Lower lobe of right lung (tissue), 2 donors: ENCODE data around the gene CRABP2. TPM values are rescaled to one million over a fixed set of nuclear protein-coding genes. Genes with fewer than 3 reads are reported as not detected.

Experiments
- ATAC-seq, 2 donors: fragments of 200-7000 bp; cut with Tn5 transposase; one replicate each; pipeline ENCODE4 v1.9.1; 2020 to 2022; ENCODE audit warnings: mild to moderate bottlenecking in 2 of 2, moderate library complexity in 2 of 2
- DNase-seq: peaks from one replicate; pipeline ENCODE4 v3.0.0-alpha.2; 2020
- H3K27ac ChIP-seq: fragments of 200-600 bp; one replicate; pipeline ENCODE4 v1.8.0; 2022
- H3K27me3 ChIP-seq: fragments of 200-600 bp; one replicate; pipeline ENCODE4 v1.8.0; 2022; ENCODE audit warnings: low read depth
- H3K36me3 ChIP-seq: fragments of 200-600 bp; one replicate; pipeline ENCODE4 v1.8.0; 2022; ENCODE audit warnings: mild to moderate bottlenecking
- H3K4me1 ChIP-seq: fragments of 200-600 bp; one replicate; pipeline ENCODE4 v1.8.0; 2022
- H3K4me3 ChIP-seq: fragments of 200-600 bp; one replicate; pipeline ENCODE4 v1.8.0; 2022; ENCODE audit warnings: mild to moderate bottlenecking
- H3K9me3 ChIP-seq: fragments of 200-600 bp; one replicate; pipeline ENCODE4 v1.8.0; 2022
- intact Hi-C: fragments of 100-400 bp; cut with DNase I; formaldehyde crosslinking; loops from one replicate; pipeline ENCODE4 v1.11.0; 2022
- total RNA-seq: library from RNA; stranded (reverse); fragmentation: NEBNext Ultra II Directional; extraction: Animal tissue kit (Norgen Biotek cat#: 25700); gene quantifications from one replicate; pipeline ENCODE4 v1.2.1, GENCODE V29; 2021
- TF ChIP-seq, protein P1 (sequence below): fragments of 200-600 bp; IDR thresholded peaks from one replicate; pipeline ENCODE4 v1.8.0; 2022; ENCODE audit warnings: antibody characterized with exemption, mild to moderate bottlenecking
- donor health status: DM: no; HTN: yes; CAD: no; lungs with severe emphysema.

The CRABP2 gene
- total RNA-seq, 1 donor from 2014 or later, result 2.1 TPM

GRCh38 chr1:156747742-156748669 lies 42.6 kb upstream of the CRABP2 start:
- Histone ChIP-seq H3K9me3 (no peaks in the 10 kb centered on the region), H3K4me1 (peaks cover 56% of the 10 kb centered on the region)
- TF ChIP-seq, protein P1, sequence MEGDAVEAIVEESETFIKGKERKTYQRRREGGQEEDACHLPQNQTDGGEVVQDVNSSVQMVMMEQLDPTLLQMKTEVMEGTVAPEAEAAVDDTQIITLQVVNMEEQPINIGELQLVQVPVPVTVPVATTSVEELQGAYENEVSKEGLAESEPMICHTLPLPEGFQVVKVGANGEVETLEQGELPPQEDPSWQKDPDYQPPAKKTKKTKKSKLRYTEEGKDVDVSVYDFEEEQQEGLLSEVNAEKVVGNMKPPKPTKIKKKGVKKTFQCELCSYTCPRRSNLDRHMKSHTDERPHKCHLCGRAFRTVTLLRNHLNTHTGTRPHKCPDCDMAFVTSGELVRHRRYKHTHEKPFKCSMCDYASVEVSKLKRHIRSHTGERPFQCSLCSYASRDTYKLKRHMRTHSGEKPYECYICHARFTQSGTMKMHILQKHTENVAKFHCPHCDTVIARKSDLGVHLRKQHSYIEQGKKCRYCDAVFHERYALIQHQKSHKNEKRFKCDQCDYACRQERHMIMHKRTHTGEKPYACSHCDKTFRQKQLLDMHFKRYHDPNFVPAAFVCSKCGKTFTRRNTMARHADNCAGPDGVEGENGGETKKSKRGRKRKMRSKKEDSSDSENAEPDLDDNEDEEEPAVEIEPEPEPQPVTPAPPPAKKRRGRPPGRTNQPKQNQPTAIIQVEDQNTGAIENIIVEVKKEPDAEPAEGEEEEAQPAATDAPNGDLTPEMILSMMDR, result no peak

GRCh38 chr1:156746728-156747631 lies 41.6 kb upstream of the CRABP2 start:
- H3K4me3 ChIP-seq, result peak overlapping the region; percentile 95
- peak overlapping the region; percentile 99 for H3K27ac ChIP-seq
- ATAC-seq (peak; percentile 73), DNase-seq (peak; percentile 94)
- intact Hi-C loops, result no loop called here
- H3K4me1 ChIP-seq, result peaks cover 51% of the 10 kb centered on the region
- TF ChIP-seq, protein P1, result no peak
- no peaks in the 10 kb centered on the region for H3K27me3 ChIP-seq
- H3K36me3 ChIP-seq, result peaks cover 34% of the 10 kb centered on the region
- H3K9me3 ChIP-seq, result no peaks in the 10 kb centered on the region

More at GRCh38 chr1:156747742-156748669, 42.6 kb upstream of the CRABP2 start:
- Histone ChIP-seq H3K27ac (peak overlapping the region; percentile 99), H3K36me3 (peaks cover 24% of the 10 kb centered on the region), H3K4me3 (peak overlapping the region; percentile 95), H3K27me3 (no peaks in the 10 kb centered on the region)
- DNase-seq (no peak), ATAC-seq (no peak)
- intact Hi-C loops, result no loop called here

DNA sequence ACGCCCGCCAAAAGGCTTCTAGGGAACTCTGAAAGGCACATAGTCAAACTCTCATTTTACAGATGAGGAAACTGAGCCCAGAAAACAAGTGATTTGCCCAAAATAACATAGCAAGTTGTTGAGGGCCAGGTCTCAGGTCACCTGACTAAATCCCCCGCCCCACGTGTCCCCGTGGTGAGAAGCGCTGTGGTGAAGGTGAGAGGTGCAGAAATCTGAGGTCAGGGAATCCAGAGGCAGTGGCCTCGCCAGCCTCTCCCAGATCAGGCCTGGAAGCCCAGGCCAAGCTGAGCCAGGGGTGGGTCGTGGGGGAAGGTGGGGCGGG lies 41.0 kb upstream of the CRABP2 start:
- intact Hi-C loops, result no loop called here
- Histone ChIP-seq H3K36me3 (peaks cover 36% of the 10 kb centered on the region), H3K9me3 (no peaks in the 10 kb centered on the region), H3K27me3 (no peaks in the 10 kb centered on the region), H3K27ac (peak overlapping the region; percentile 99), H3K4me3 (peak overlapping the region; percentile 95), H3K4me1 (peaks cover 58% of the 10 kb centered on the region)
- no peak for ATAC-seq
- DNase-seq, result no peak
- TF ChIP-seq, protein P1, result no peak

DNA sequence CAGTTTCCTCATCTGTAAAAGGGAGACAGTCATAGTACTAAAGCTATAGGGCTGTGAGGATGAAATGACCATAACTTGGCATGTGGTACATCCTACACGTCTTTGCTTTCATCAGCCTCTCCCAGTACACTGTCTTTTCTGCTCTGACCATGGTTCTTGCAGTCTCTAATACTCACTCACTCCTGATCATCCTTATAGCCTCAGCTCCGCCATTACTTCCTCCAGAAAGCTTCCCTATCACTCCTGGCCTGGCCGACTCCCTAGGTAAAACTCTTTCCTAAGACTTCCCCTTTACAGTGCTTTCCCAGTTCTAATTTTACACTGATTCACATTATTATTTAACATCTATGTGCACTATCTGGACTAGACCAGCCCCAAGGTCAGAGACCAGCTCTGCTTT lies 40.5 kb upstream of the CRABP2 start:
- TF ChIP-seq, protein P1, result no peak
- DNase-seq (no peak), ATAC-seq (no peak)
- Histone ChIP-seq H3K9me3 (no peaks in the 10 kb centered on the region), H3K4me1 (peaks cover 59% of the 10 kb centered on the region), H3K27me3 (no peaks in the 10 kb centered on the region), H3K36me3 (peaks cover 36% of the 10 kb centered on the region), H3K27ac (peak overlapping the region; percentile 99), H3K4me3 (peak overlapping the region; percentile 95)
- intact Hi-C loops, result no loop called here

- H3K4me1 ChIP-seq, result peaks cover 62% of the 10 kb centered on the region
- H3K27ac ChIP-seq, result peak overlapping the region; percentile 11
- TF ChIP-seq, protein P1, result no peak
- no peak overlapping the region for H3K4me3 ChIP-seq
- intact Hi-C loops, result no loop called here
- H3K9me3 ChIP-seq, result no peaks in the 10 kb centered on the region
- no peaks in the 10 kb centered on the region for H3K27me3 ChIP-seq
- peak; percentile 34 for DNase-seq
- H3K36me3 ChIP-seq, result peaks cover 36% of the 10 kb centered on the region
- ATAC-seq, result no peak
These were observed 39.5 kb upstream of the CRABP2 start for GRCh38 chr1:156744786-156745419.
